ENCODE measurements around the gene CD2AP.
A peak's percentile ranks its signal among the peaks of the same experiment; 100 is the strongest.
"Not testable (repeated sequence)": the region's sequence is repeated elsewhere in the genome, so short reads cannot be mapped to it uniquely, and the experiment has no call there.

CD2AP gene

DNA sequence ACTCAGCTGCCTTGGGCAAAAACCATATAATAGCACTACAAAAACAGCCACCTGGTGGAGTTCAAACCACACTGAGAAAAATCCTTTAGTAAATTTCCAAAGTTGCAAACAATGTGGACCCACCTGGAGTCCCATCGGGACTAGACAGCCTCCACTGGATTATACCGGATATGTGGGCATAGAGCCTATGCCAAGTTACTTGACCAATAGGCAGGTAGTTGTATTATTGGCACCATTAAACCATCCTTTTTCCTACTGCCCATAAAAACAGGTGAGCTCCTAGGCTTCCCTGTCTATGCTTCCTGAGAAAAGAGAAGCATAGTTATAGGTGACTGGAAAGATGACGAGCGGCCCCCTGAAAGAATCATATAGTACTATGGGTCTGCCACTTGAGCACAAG is 169.1 kb downstream of the CD2AP start:
- no peak overlapping the region for H3K4me3 ChIP-seq (replicated peaks in 1 of 2; ENCODE audit: low read depth in 2 of 2, low read length in 2 of 2)
- DNase-seq (ENCODE audit: low read depth in 2 of 2) = no peak
- TF ChIP-seq, protein P1, sequence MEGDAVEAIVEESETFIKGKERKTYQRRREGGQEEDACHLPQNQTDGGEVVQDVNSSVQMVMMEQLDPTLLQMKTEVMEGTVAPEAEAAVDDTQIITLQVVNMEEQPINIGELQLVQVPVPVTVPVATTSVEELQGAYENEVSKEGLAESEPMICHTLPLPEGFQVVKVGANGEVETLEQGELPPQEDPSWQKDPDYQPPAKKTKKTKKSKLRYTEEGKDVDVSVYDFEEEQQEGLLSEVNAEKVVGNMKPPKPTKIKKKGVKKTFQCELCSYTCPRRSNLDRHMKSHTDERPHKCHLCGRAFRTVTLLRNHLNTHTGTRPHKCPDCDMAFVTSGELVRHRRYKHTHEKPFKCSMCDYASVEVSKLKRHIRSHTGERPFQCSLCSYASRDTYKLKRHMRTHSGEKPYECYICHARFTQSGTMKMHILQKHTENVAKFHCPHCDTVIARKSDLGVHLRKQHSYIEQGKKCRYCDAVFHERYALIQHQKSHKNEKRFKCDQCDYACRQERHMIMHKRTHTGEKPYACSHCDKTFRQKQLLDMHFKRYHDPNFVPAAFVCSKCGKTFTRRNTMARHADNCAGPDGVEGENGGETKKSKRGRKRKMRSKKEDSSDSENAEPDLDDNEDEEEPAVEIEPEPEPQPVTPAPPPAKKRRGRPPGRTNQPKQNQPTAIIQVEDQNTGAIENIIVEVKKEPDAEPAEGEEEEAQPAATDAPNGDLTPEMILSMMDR (IDR thresholded peaks at IDR 0.05; ENCODE audit: low read depth, low read length) = no peak

DNA sequence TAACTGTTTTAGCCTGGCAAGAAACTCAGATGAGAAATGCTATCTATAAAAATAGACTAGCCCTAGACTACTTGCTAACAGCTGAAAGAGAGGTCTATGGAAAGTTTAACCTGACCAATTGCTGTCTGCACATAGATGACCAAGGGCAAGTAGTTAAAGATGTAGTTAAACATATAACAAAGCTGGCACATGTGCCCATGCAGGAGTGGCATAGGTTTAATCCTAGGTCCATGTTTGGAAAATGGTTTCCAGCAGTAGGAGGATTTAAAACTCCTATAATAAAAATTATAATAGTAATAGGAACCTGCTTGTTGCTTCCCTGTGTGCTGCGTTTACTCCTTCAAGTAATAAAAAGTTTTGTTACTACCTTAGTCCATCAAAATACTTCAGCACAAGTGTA is 169.6 kb downstream of the CD2AP start:
- H3K4me3 ChIP-seq (replicated peaks in 1 of 2; ENCODE audit: low read depth in 2 of 2, low read length in 2 of 2) = no peak overlapping the region
- DNase-seq (ENCODE audit: low read depth in 2 of 2) = no peak
- TF ChIP-seq, protein P1 (IDR thresholded peaks at IDR 0.05; ENCODE audit: low read depth, low read length) = no peak

DNA sequence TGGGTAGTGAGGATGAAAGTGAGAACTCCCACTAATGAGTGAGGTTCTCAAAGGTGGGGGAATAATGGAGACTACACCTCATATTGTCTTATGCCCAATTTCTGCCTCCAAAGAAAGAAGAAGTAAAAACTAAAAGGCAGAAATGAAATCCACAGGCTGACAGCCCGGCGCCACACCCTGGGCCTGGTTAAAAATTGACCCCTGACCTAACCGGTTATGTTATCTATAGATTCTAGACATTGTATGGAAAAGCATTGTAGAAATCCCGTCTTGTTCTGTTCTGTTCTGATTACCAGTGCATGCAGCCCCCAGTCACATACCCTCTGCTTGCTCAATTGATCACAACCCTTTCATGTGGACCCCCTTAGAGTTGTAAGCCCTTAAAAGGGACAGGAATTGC is 170.0 kb downstream of the CD2AP start:
- H3K4me3 ChIP-seq (replicated peaks in 1 of 2; ENCODE audit: low read depth in 2 of 2, low read length in 2 of 2); DNase-seq (ENCODE audit: low read depth in 2 of 2): not testable (repeated sequence)

DNA sequence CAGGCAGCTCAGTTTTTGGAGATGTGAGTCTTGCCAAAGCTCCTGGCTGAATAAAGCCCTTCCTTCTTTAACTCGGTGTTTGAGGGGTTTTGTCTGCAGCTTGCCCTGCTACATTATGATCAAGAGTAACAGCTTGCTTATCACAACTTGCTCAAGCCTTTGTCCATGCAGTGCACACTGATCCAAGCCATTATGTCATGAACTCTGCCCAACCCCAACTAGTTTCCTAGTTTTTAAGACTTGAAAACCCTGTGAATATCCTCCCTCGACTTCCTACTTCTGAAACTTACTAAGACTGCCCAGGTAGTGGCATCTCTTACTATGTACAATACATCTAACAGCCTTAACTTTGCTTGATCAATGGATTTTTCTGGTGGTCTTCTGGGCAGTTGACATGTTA is 170.4 kb downstream of the CD2AP start:
- H3K4me3 ChIP-seq (replicated peaks in 1 of 2; ENCODE audit: low read depth in 2 of 2, low read length in 2 of 2) = no peak overlapping the region
- TF ChIP-seq, protein P1 (IDR thresholded peaks at IDR 0.05; ENCODE audit: low read depth, low read length) = no peak
- no peak for DNase-seq (ENCODE audit: low read depth in 2 of 2)

DNA sequence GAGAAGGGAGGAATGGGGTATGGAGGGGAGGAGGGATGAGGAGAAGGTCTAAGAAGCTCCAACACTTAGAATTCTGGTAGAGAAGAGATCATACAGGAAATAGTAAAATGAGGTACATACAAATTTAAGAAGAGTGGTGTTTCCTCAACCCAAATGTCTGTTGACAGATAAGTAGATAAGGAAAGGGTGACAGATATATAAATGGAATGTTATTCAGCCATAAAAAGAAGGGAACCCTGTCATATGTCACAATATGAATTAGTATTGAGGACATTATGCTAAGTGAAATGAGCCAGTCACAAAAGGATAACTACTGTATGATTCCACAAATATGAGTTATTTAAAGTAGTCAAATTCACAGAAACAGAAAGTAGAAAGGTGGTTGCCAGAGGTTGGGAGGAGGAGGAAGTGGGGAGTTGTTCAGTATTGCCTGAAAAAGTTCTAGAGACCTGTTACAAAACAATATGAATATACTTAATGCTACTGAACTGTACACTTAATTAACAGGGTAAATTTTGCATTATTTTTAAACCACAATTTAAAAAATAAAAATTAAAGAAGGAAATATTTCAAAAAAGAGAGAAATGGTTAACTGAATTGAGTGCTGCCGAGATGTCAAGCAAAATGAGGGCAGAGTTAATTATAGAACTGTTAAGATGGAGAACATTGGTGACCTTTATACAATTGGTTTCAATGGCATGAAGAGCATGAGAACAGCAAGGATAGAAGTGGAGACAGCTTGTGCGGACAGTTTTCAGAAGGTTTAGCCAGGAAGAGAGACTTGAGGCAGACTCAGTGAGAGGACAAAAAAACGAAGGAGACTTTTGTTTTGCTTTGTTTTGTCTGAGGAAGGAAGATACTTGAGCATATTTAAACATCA is 173.2 kb downstream of the CD2AP start:
- no peak overlapping the region for H3K4me3 ChIP-seq (replicated peaks in 1 of 2; ENCODE audit: low read depth in 2 of 2, low read length in 2 of 2)
- TF ChIP-seq, protein P1 (IDR thresholded peaks at IDR 0.05; ENCODE audit: low read depth, low read length) = no peak
- DNase-seq (ENCODE audit: low read depth in 2 of 2) = no peak

DNA sequence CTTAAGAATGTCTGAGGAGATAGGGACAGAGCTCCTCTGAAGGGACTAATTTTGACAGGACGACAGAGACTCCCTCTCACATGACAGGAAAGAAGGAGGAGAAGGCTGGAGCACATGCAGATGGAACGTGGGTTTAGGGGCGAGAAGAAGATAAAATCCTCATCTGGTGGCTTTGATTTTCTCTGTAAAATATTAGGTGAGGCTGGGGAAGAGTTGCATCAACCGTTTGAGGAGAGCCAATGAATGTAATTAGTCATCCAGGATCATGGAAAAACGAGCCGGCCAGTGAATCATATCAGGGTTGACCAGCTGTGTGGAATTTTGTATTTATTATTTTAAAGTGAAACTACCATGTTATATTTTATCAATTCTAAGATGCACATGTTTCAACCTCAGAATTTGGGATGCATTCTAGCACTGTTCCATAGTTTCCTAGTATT is 173.9 kb downstream of the CD2AP start:
- peak; percentile 48 to 76 for DNase-seq (ENCODE audit: low read depth in 2 of 2)
- no peak overlapping the region for H3K4me3 ChIP-seq (replicated peaks in 1 of 2; ENCODE audit: low read depth in 2 of 2, low read length in 2 of 2)

DNA sequence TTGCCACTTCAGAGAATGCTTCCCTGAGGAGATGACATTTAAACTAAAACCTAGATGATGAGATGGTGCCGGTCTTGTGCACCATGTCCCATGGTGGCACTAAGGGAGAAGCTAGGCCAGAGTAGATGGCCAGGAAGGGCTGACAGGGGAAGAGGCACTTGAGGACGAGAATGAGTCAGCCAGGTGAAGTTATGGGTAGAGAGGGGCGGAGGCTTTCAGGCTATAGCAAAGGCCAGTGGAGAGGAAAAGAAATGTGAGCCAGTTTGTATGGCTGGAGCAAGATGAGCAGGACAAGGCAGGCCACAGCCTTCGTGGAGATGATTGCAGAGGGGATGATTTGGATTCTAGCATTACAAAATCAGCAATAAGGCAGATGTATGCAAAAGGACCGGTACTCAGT is 176.1 kb downstream of the CD2AP start:
- TF ChIP-seq, protein P1 (IDR thresholded peaks at IDR 0.05; ENCODE audit: low read depth, low read length) = no peak
- no peak for DNase-seq (ENCODE audit: low read depth in 2 of 2)
- H3K4me3 ChIP-seq (replicated peaks in 1 of 2; ENCODE audit: low read depth in 2 of 2, low read length in 2 of 2) = no peak overlapping the region

More for the DNA sequence above, 173.9 kb downstream of the CD2AP start:
- TF ChIP-seq, protein P1 (IDR thresholded peaks at IDR 0.05; ENCODE audit: low read depth, low read length) = no peak
